ENCODE results near the gene PLCH2. TPM values are rescaled to one million over a fixed set of nuclear protein-coding genes. Genes with fewer than 3 reads are reported as not detected.

The PLCH2 gene
- total RNA-seq, 1 donor from 2014 or later: 3.8 TPM

DNA sequence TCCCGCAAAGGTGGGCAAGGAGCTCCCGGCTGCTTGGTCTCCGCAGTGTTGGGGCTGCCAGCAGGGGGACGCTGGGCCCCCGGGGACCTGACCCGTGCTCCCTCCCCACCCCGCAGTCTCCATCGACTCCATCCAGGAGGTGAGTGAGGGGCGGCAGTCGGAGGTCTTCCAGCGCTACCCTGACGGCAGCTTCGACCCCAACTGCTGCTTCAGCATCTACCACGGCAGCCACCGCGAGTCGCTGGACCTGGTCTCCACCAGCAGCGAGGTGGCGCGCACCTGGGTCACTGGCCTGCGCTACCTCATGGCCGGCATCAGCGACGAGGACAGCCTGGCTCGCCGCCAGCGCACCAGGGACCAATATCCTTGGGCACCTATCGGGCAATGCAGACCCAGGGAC lies 3.5 kb downstream of the PLCH2 start:
- ATAC-seq (no peak), DNase-seq (no peak)
- no peaks in the 10 kb centered on the region for H3K9me3 ChIP-seq
- no peaks in the 10 kb centered on the region for H3K4me1 ChIP-seq
- peaks cover 4% of the 10 kb centered on the region for H3K27me3 ChIP-seq (ENCODE audit: low read depth)
- H3K27ac ChIP-seq: no peak overlapping the region
- no peak overlapping the region for H3K4me3 ChIP-seq
- intact Hi-C loops (cut with DNase I): no loop called here
- H3K36me3 ChIP-seq: no peaks in the 10 kb centered on the region
- TF ChIP-seq CTCF (IDR thresholded peaks at IDR 0.05): no peak

- H3K4me1 ChIP-seq: no peaks in the 10 kb centered on the region
- intact Hi-C loops (cut with DNase I): no loop called here
- no peaks in the 10 kb centered on the region for H3K9me3 ChIP-seq
- no peak overlapping the region for H3K27ac ChIP-seq
- no peak for TF ChIP-seq CTCF (IDR thresholded peaks at IDR 0.05)
- no peaks in the 10 kb centered on the region for H3K27me3 ChIP-seq (ENCODE audit: low read depth)
- H3K36me3 ChIP-seq: no peaks in the 10 kb centered on the region
- ATAC-seq (no peak), DNase-seq (no peak)
- no peak overlapping the region for H3K4me3 ChIP-seq
Measured at GRCh38 chr1:2480236-2480985, 4.3 kb downstream of the PLCH2 start.

GRCh38 chr1:2480986-2481364 lies 4.9 kb downstream of the PLCH2 start:
- DNase-seq (no peak), ATAC-seq (no peak)
- Histone ChIP-seq H3K4me1 (no peaks in the 10 kb centered on the region), H3K4me3 (no peak overlapping the region), H3K27ac (no peak overlapping the region), H3K9me3 (no peaks in the 10 kb centered on the region), H3K27me3 (ENCODE audit: low read depth) (no peaks in the 10 kb centered on the region), H3K36me3 (no peaks in the 10 kb centered on the region)
- no peak for TF ChIP-seq CTCF (IDR thresholded peaks at IDR 0.05)
- intact Hi-C loops (cut with DNase I): no loop called here

- Histone ChIP-seq H3K36me3 (no peaks in the 10 kb centered on the region), H3K9me3 (no peaks in the 10 kb centered on the region), H3K4me1 (no peaks in the 10 kb centered on the region), H3K4me3 (no peak overlapping the region), H3K27ac (no peak overlapping the region), H3K27me3 (ENCODE audit: low read depth) (no peaks in the 10 kb centered on the region)
- DNase-seq: no peak
- intact Hi-C loops (cut with DNase I): no loop called here
- peak in 1 of 2 donors; percentile 7 for ATAC-seq
- no peak for TF ChIP-seq CTCF (IDR thresholded peaks at IDR 0.05)
Measured at GRCh38 chr1:2481885-2482284, 5.8 kb downstream of the PLCH2 start.

- H3K9me3 ChIP-seq: no peaks in the 10 kb centered on the region
- no peak overlapping the region for H3K27ac ChIP-seq
- no peak for DNase-seq
- no peak for ATAC-seq
- no peak for TF ChIP-seq CTCF (IDR thresholded peaks at IDR 0.05)
- H3K4me3 ChIP-seq: no peak overlapping the region
- intact Hi-C loops (cut with DNase I): no loop called here
- H3K36me3 ChIP-seq: no peaks in the 10 kb centered on the region
- no peaks in the 10 kb centered on the region for H3K4me1 ChIP-seq
- H3K27me3 ChIP-seq (ENCODE audit: low read depth): no peaks in the 10 kb centered on the region
Measured at GRCh38 chr1:2482588-2482987, 6.5 kb downstream of the PLCH2 start.
